ENCODE results near the gene MICU1. TPM values are rescaled to one million over a fixed set of nuclear protein-coding genes. Genes with fewer than 3 reads are reported as not detected.

MICU1 gene
- total and polyA plus RNA-seq, 2 experiments from 2014 or later, result 27.5 to 52.3 TPM

GRCh38 chr10:72409167-72409566 is 216.7 kb downstream of the MICU1 start:
- no peak overlapping the region for H3K27ac ChIP-seq (ENCODE audit: low read depth)
- H3K4me2 ChIP-seq, result no peak overlapping the region
- Mint-ChIP-seq H3K9me3 (peaks cover 11% of the 10 kb centered on the region; the same call in 1 of the 3 replicates), H3K27ac (no peak overlapping the region), H3K4me1 (no peaks in the 10 kb centered on the region), H3K4me3 (no peak overlapping the region), H3K27me3 (ENCODE audit: insufficient read depth, low read depth, poor library complexity) (peaks cover 4% of the 10 kb centered on the region), H3K36me3 (ENCODE audit: low read depth) (peaks cover 14% of the 10 kb centered on the region; the same call in 2 of the 3 replicates)
- no peak overlapping the region for H3K4me3 ChIP-seq
- no peaks in the 10 kb centered on the region for H3K27me3 ChIP-seq (ENCODE audit: insufficient read depth)
- no peak for DNase-seq (ENCODE audit: low spot score)
- no peaks in the 10 kb centered on the region for H3K79me2 ChIP-seq (replicated peaks; ENCODE audit: insufficient read depth)
- no peaks in the 10 kb centered on the region; the same call in 1 of the 2 replicates for H3F3A ChIP-seq (replicated peaks; ENCODE audit: low read depth)
- no peaks in the 10 kb centered on the region for H3K4me1 ChIP-seq (ENCODE audit: insufficient read depth)
- no peaks in the 10 kb centered on the region for H4K20me1 ChIP-seq (replicated peaks; ENCODE audit: insufficient read depth)
- H2AFZ ChIP-seq, result no peak overlapping the region
- H3K9me2 ChIP-seq (ENCODE audit: insufficient read depth), result no peaks in the 10 kb centered on the region
- TF ChIP-seq POLR2AphosphoS5 (IDR thresholded peaks at IDR 0.05; ENCODE audit: low read depth) (no peak), ZNF114 (CRISPR knock-in tag; IDR thresholded peaks at IDR 0.05) (no peak), EZH2 (IDR thresholded peaks at IDR 0.05; ENCODE audit: low read depth, unreplicated experiment) (no peak), NANOG (IDR thresholded peaks at IDR 0.05; ENCODE audit: borderline replicate concordance) (no peak), JUNB (IDR thresholded peaks at IDR 0.05; ENCODE audit: unreplicated experiment) (no peak)
- no peak for ATAC-seq
- H3K36me3 ChIP-seq (ENCODE audit: insufficient read depth), result no peaks in the 10 kb centered on the region; the same call in 1 of the 2 replicates

- Mint-ChIP-seq H3K4me3 (no peak overlapping the region), H3K4me1 (no peaks in the 10 kb centered on the region)
- H2AFZ ChIP-seq, result no peak overlapping the region
- TF ChIP-seq EZH2phosphoT487 (IDR thresholded peaks at IDR 0.05; ENCODE audit: unreplicated experiment) (no peak), JUNB (IDR thresholded peaks at IDR 0.05; ENCODE audit: unreplicated experiment) (no peak), ZNF331 (CRISPR knock-in tag; IDR thresholded peaks at IDR 0.05; ENCODE audit: low read depth) (no peak), CREB1 (CRISPR knock-in tag; IDR thresholded peaks at IDR 0.05; ENCODE audit: low read depth) (no peak), STAT1 (IDR thresholded peaks at IDR 0.05; ENCODE audit: unreplicated experiment) (no peak), NANOG (IDR thresholded peaks at IDR 0.05; ENCODE audit: borderline replicate concordance) (no peak), ZNF114 (CRISPR knock-in tag; IDR thresholded peaks at IDR 0.05) (no peak)
- TF ChIP-seq, protein P1, sequence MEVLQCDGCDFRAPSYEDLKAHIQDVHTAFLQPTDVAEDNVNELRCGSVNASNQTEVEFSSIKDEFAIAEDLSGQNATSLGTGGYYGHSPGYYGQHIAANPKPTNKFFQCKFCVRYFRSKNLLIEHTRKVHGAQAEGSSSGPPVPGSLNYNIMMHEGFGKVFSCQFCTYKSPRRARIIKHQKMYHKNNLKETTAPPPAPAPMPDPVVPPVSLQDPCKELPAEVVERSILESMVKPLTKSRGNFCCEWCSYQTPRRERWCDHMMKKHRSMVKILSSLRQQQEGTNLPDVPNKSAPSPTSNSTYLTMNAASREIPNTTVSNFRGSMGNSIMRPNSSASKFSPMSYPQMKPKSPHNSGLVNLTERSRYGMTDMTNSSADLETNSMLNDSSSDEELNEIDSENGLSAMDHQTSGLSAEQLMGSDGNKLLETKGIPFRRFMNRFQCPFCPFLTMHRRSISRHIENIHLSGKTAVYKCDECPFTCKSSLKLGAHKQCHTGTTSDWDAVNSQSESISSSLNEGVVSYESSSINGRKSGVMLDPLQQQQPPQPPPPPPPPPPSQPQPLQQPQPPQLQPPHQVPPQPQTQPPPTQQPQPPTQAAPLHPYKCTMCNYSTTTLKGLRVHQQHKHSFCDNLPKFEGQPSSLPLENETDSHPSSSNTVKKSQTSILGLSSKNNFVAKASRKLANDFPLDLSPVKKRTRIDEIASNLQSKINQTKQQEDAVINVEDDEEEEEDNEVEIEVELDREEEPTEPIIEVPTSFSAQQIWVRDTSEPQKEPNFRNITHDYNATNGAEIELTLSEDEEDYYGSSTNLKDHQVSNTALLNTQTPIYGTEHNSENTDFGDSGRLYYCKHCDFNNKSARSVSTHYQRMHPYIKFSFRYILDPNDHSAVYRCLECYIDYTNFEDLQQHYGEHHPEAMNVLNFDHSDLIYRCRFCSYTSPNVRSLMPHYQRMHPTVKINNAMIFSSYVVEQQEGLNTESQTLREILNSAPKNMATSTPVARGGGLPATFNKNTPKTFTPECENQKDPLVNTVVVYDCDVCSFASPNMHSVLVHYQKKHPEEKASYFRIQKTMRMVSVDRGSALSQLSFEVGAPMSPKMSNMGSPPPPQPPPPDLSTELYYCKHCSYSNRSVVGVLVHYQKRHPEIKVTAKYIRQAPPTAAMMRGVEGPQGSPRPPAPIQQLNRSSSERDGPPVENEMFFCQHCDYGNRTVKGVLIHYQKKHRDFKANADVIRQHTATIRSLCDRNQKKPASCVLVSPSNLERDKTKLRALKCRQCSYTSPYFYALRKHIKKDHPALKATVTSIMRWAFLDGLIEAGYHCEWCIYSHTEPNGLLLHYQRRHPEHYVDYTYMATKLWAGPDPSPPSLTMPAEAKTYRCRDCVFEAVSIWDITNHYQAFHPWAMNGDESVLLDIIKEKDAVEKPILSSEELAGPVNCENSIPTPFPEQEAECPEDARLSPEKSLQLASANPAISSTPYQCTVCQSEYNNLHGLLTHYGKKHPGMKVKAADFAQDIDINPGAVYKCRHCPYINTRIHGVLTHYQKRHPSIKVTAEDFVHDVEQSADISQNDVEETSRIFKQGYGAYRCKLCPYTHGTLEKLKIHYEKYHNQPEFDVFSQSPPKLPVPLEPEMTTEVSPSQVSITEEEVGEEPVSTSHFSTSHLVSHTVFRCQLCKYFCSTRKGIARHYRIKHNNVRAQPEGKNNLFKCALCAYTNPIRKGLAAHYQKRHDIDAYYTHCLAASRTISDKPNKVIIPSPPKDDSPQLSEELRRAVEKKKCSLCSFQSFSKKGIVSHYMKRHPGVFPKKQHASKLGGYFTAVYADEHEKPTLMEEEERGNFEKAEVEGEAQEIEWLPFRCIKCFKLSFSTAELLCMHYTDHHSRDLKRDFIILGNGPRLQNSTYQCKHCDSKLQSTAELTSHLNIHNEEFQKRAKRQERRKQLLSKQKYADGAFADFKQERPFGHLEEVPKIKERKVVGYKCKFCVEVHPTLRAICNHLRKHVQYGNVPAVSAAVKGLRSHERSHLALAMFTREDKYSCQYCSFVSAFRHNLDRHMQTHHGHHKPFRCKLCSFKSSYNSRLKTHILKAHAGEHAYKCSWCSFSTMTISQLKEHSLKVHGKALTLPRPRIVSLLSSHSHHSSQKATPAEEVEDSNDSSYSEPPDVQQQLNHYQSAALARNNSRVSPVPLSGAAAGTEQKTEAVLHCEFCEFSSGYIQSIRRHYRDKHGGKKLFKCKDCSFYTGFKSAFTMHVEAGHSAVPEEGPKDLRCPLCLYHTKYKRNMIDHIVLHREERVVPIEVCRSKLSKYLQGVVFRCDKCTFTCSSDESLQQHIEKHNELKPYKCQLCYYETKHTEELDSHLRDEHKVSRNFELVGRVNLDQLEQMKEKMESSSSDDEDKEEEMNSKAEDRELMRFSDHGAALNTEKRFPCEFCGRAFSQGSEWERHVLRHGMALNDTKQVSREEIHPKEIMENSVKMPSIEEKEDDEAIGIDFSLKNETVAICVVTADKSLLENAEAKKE (CRISPR knock-in tag; IDR thresholded peaks at IDR 0.05), result no peak
- TF ChIP-seq, protein P2, sequence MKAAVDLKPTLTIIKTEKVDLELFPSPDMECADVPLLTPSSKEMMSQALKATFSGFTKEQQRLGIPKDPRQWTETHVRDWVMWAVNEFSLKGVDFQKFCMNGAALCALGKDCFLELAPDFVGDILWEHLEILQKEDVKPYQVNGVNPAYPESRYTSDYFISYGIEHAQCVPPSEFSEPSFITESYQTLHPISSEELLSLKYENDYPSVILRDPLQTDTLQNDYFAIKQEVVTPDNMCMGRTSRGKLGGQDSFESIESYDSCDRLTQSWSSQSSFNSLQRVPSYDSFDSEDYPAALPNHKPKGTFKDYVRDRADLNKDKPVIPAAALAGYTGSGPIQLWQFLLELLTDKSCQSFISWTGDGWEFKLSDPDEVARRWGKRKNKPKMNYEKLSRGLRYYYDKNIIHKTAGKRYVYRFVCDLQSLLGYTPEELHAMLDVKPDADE (IDR thresholded peaks at IDR 0.05), result no peak
These were observed 217.8 kb downstream of the MICU1 start for GRCh38 chr10:72407927-72408600.

More at GRCh38 chr10:72407927-72408600, 217.8 kb downstream of the MICU1 start:
- no peaks in the 10 kb centered on the region for H3K79me2 ChIP-seq (replicated peaks; ENCODE audit: insufficient read depth)
- peaks cover 4% of the 10 kb centered on the region for H3K27me3 Mint-ChIP-seq (ENCODE audit: insufficient read depth, low read depth, poor library complexity)
- DNase-seq (ENCODE audit: low spot score) (no peak), ATAC-seq (no peak)
- peaks cover 2% of the 10 kb centered on the region; the same call in 1 of the 3 replicates for H3K9me3 Mint-ChIP-seq
- H3K36me3 ChIP-seq (ENCODE audit: insufficient read depth), result no peaks in the 10 kb centered on the region
- H3K4me3 ChIP-seq, result no peak overlapping the region
- H3K36me3 Mint-ChIP-seq (ENCODE audit: low read depth), result peaks cover 8% of the 10 kb centered on the region; the same call in 2 of the 3 replicates
- H3K27me3 ChIP-seq (ENCODE audit: insufficient read depth), result no peaks in the 10 kb centered on the region
- no peak overlapping the region; the same call in 1 of the 2 replicates for H3K27ac Mint-ChIP-seq
- H3F3A ChIP-seq (replicated peaks; ENCODE audit: low read depth), result no peaks in the 10 kb centered on the region; the same call in 1 of the 2 replicates
- H4K20me1 ChIP-seq (replicated peaks; ENCODE audit: insufficient read depth), result no peaks in the 10 kb centered on the region
- no peaks in the 10 kb centered on the region for H3K4me1 ChIP-seq (ENCODE audit: insufficient read depth)
- H3K27ac ChIP-seq (ENCODE audit: low read depth), result no peak overlapping the region
- no peak overlapping the region for H3K4me2 ChIP-seq
- no peaks in the 10 kb centered on the region for H3K9me2 ChIP-seq (ENCODE audit: insufficient read depth)

Data from GM23338 (cell line).